GM12878 (cell line): ENCODE data around the gene SQOR. TPM values are rescaled to one million over a fixed set of nuclear protein-coding genes. Genes with fewer than 3 reads are reported as not detected.

Experiments used
- CBFB ChIP-seq: IDR thresholded peaks from 2 replicates; pipeline ENCODE4 v1.6.1; 2016; ENCODE audit warnings: antibody characterized with exemption, low read depth
- MLLT1 ChIP-seq: fragments of 450-650 bp; IDR thresholded peaks from 2 replicates; pipeline ENCODE4 v1.6.1; 2016; ENCODE audit warnings: mild to moderate bottlenecking
- polyA plus RNA-seq, 11 experiments: library from polyadenylated mRNA; depleted of rRNA in 4 of 11; unstranded in 6 of 11; stranded (reverse) in 5 of 11; fragments of >200 nt; fragmentation: Nextera tagmentation in 4 of 11; fragmentation: Illumina TruSeq in 1 of 11; extraction: Ambion mirVana in 4 of 11; extraction: Trizol in 1 of 11; gene quantifications; 1 replicate in 1 of 11; 2 replicates in 10 of 11; pipeline versions ENCODE4 v1.2.1 to v1.2.3, GENCODE V29; 2011 to 2016; ENCODE audit warnings: inconsistent platforms in 2 of 11, missing spikeins in 2 of 11, low read depth in 1 of 11
- small RNA-seq: library from RNA; depleted of rRNA; stranded (forward); fragments of <200 nt; gene quantifications from one replicate; pipeline ENCODE3, GENCODE V24; 2014
- total RNA-seq, 4 experiments: library from RNA; depleted of rRNA in 3 of 4; stranded (reverse); fragments of >200 nt in 3 of 4; fragmentation: Illumina TruSeq in 1 of 4; extraction: Trizol in 1 of 4; gene quantifications; 2 replicates each; pipeline versions ENCODE4 v1.2.1 to v1.2.3, GENCODE V29; 2013 to 2021

SQOR gene
- total and polyA plus RNA-seq, 10 of the 15 experiments (the other 5 are each of a cell fraction or from before 2014, with no cell fraction given): 14.5 to 74.7 (median 44.2) TPM

GRCh38 chr15:45734260-45734711 lies 99.5 kb downstream of the SQOR start (continued):
- no peak for TF ChIP-seq MLLT1
- TF ChIP-seq CBFB: no peak

Small RNAs within 50 kb of the gene (small RNA-seq; reads per million reads assigned to genes)
- not detected for gene RF00019

Other genes starting within 250 kb of the SQOR start
- 0.17 and 0.22 TPM in 2 replicates for gene SLC30A4, start 112.3 kb upstream of the SQOR start, total RNA-seq (2014; rRNA removed)
- 0.28 and 0.31 TPM in 2 replicates for gene SLC30A4, start 112.3 kb upstream of the SQOR start, total RNA-seq (2014; rRNA removed; fragmentation: Illumina TruSeq; extraction: Trizol)
- gene SLC30A4, start 112.3 kb upstream of the SQOR start, total RNA-seq (2021): 0.26 and 0.29 TPM in 2 replicates
- 0.06 and 0.07 TPM in 2 replicates for gene SLC30A4, start 112.3 kb upstream of the SQOR start, polyA plus RNA-seq (2011; rRNA removed)
- 0.18 and 0.41 TPM in 2 replicates for gene SLC30A4, start 112.3 kb upstream of the SQOR start, polyA plus RNA-seq (2014; fragmentation: Illumina TruSeq; extraction: Trizol)
- under 1 TPM; 0.16 to 0.29 TPM for gene SLC30A4, start 112.3 kb upstream of the SQOR start, polyA plus RNA-seq (2014; fragmentation: Nextera tagmentation; extraction: Ambion mirVana)
- 0.06 and 0.23 TPM in 2 replicates for gene SLC30A4, start 112.3 kb upstream of the SQOR start, polyA plus RNA-seq (2014; rRNA removed)
- under 1 TPM; 0.05 to 0.23 TPM for gene SLC30A4, start 112.3 kb upstream of the SQOR start, polyA plus RNA-seq (2016; fragmentation: Nextera tagmentation; extraction: Ambion mirVana)
- 34.1 and 44.4 TPM in 2 replicates for gene BLOC1S6, start 47.6 kb upstream of the SQOR start, total RNA-seq (2014; rRNA removed)
- 47.1 and 48.8 TPM in 2 replicates for gene BLOC1S6, start 47.6 kb upstream of the SQOR start, total RNA-seq (2014; rRNA removed; fragmentation: Illumina TruSeq; extraction: Trizol)
- gene BLOC1S6, start 47.6 kb upstream of the SQOR start, total RNA-seq (2021): 25.6 and 34.5 TPM in 2 replicates
- gene BLOC1S6, start 47.6 kb upstream of the SQOR start, polyA plus RNA-seq (2011; rRNA removed): 25.4 and 39.1 TPM in 2 replicates
- 38.8 and 49.8 TPM in 2 replicates for gene BLOC1S6, start 47.6 kb upstream of the SQOR start, polyA plus RNA-seq (2014; fragmentation: Illumina TruSeq; extraction: Trizol)
- 10 to 100 TPM; 13.5 to 16.9 TPM for gene BLOC1S6, start 47.6 kb upstream of the SQOR start, polyA plus RNA-seq (2014; fragmentation: Nextera tagmentation; extraction: Ambion mirVana)
- 20.5 and 29.8 TPM in 2 replicates for gene BLOC1S6, start 47.6 kb upstream of the SQOR start, polyA plus RNA-seq (2014; rRNA removed)
- 10 to 100 TPM; 31.3 to 36.2 TPM for gene BLOC1S6, start 47.6 kb upstream of the SQOR start, polyA plus RNA-seq (2016; fragmentation: Nextera tagmentation; extraction: Ambion mirVana)